ENCODE results near the gene KDM3A.

The KDM3A gene

DNA sequence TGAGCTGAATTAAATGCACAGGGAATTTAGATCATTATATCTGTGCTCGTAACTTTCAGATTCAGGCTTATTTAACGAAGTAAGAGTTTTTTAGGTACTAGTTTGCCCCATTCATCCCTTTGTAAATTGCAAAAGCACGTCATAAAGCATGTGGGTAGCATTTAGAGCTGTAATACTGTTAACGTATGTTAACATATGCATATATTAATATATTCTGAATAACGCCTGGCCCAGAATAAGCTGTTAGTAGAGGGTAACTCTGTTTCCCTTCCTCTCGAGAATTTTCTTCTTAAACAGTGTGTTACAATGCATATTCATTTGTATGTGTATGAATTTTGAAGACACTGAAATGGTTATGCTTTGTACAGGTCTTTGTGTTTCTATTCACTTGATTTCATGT lies 30.5 kb downstream of the KDM3A start:
- TF ChIP-seq CTCF (IDR thresholded peaks at IDR 0.05; ENCODE audit: insufficient read depth, low read length, poor library complexity, severe bottlenecking): no peak
- Histone ChIP-seq H3K36me3 (ENCODE audit: control insufficient read depth, insufficient read depth, low read length) (peaks cover 14% of the 10 kb centered on the region), H3K27me3 (replicated peaks; ENCODE audit: control insufficient read depth, insufficient read depth, low read length) (no peaks in the 10 kb centered on the region), H3K4me3 (replicated peaks; ENCODE audit: low read depth, low read length) (no peak overlapping the region)
- no peak for DNase-seq (ENCODE audit: extremely low read depth, insufficient read length)

- H3K36me3 ChIP-seq (ENCODE audit: control insufficient read depth, insufficient read depth, low read length): peaks cover 30% of the 10 kb centered on the region
- no peak for TF ChIP-seq CTCF (IDR thresholded peaks at IDR 0.05; ENCODE audit: insufficient read depth, low read length, poor library complexity, severe bottlenecking)
- no peaks in the 10 kb centered on the region for H3K27me3 ChIP-seq (replicated peaks; ENCODE audit: control insufficient read depth, insufficient read depth, low read length)
- H3K4me3 ChIP-seq (replicated peaks; ENCODE audit: low read depth, low read length): no peak overlapping the region
- DNase-seq (ENCODE audit: extremely low read depth, insufficient read length): no peak
Measured at GRCh38 chr2:86476092-86476491, 34.9 kb downstream of the KDM3A start.

DNA sequence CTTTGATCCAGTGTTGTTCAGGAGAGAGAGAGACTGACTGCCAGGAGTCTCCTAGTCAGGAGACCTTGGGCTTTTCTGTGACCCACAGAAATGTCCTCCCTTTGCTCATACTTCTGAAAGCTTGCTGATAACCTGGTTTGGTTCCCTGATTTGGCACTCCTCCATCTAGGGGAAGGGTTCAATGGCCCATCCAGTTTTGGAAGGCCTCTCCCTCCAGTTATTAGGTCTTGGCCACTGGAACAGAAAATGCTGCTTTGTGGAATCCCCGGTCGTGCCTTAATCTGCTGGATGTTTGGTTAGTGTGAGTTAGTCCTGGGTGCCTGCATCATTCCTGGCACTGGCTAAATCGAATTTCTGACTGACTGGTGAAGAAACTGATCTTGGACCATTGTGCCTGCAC lies 35.7 kb downstream of the KDM3A start:
- DNase-seq (ENCODE audit: extremely low read depth, insufficient read length): no peak
- H3K27me3 ChIP-seq (replicated peaks; ENCODE audit: control insufficient read depth, insufficient read depth, low read length): no peaks in the 10 kb centered on the region
- no peak for TF ChIP-seq CTCF (IDR thresholded peaks at IDR 0.05; ENCODE audit: insufficient read depth, low read length, poor library complexity, severe bottlenecking)
- peaks cover 30% of the 10 kb centered on the region for H3K36me3 ChIP-seq (ENCODE audit: control insufficient read depth, insufficient read depth, low read length)
- H3K4me3 ChIP-seq (replicated peaks; ENCODE audit: low read depth, low read length): no peak overlapping the region

DNA sequence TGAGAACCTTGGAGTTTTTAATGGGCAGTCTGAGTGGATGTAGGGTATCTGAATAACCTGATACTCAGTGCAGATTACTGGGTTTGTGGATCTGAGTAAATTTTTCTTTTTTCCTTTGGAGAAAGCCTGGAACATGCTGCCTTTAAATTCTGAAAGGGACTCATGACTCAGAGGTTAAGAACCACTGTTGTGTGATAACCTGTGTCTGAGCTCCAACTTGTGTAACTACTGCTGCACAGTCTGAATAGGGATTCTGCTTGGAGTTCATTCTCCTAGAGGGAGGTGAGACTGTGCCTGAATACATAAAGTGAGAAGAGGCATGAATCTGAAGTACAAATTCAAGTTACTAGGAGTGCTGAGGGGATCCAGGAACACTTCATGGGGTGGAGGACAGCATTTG lies 36.2 kb downstream of the KDM3A start:
- H3K4me3 ChIP-seq (replicated peaks; ENCODE audit: low read depth, low read length): no peak overlapping the region
- TF ChIP-seq CTCF (IDR thresholded peaks at IDR 0.05; ENCODE audit: insufficient read depth, low read length, poor library complexity, severe bottlenecking): no peak
- no peak for DNase-seq (ENCODE audit: extremely low read depth, insufficient read length)
- H3K27me3 ChIP-seq (replicated peaks; ENCODE audit: control insufficient read depth, insufficient read depth, low read length): no peaks in the 10 kb centered on the region
- peaks cover 31% of the 10 kb centered on the region for H3K36me3 ChIP-seq (ENCODE audit: control insufficient read depth, insufficient read depth, low read length)

GRCh38 chr2:86480105-86480504 lies 38.9 kb downstream of the KDM3A start:
- Histone ChIP-seq H3K27me3 (replicated peaks; ENCODE audit: control insufficient read depth, insufficient read depth, low read length) (no peaks in the 10 kb centered on the region), H3K36me3 (ENCODE audit: control insufficient read depth, insufficient read depth, low read length) (peaks cover 44% of the 10 kb centered on the region), H3K4me3 (replicated peaks; ENCODE audit: low read depth, low read length) (no peak overlapping the region)
- DNase-seq (ENCODE audit: extremely low read depth, insufficient read length): no peak
- no peak for TF ChIP-seq CTCF (IDR thresholded peaks at IDR 0.05; ENCODE audit: insufficient read depth, low read length, poor library complexity, severe bottlenecking)

GRCh38 chr2:86482034-86482433 lies 40.9 kb downstream of the KDM3A start:
- H3K4me3 ChIP-seq (replicated peaks; ENCODE audit: low read depth, low read length): no peak overlapping the region
- TF ChIP-seq CTCF (IDR thresholded peaks at IDR 0.05; ENCODE audit: insufficient read depth, low read length, poor library complexity, severe bottlenecking): no peak
- no peak for DNase-seq (ENCODE audit: extremely low read depth, insufficient read length)
- peaks cover 38% of the 10 kb centered on the region for H3K36me3 ChIP-seq (ENCODE audit: control insufficient read depth, insufficient read depth, low read length)
- no peaks in the 10 kb centered on the region for H3K27me3 ChIP-seq (replicated peaks; ENCODE audit: control insufficient read depth, insufficient read depth, low read length)
